ENCODE results near the gene AKIRIN2.
"Not testable (repeated sequence)": the region's sequence is repeated elsewhere in the genome, so short reads cannot be mapped to it uniquely, and the experiment has no call there.

Gene AKIRIN2

GRCh38 chr6:87697581-87698546 lies 4.2 kb downstream of the AKIRIN2 start:
- Histone ChIP-seq H3K27ac (peak overlapping the region in 13 of 21 experiments; percentile 8 to 99 (median 38)), H3K4me3 (peak overlapping the region in 6 of 7 experiments; percentile 9 to 94 (median 76))

GRCh38 chr6:87696817-87697216 lies 5.2 kb downstream of the AKIRIN2 start:
- H3K27ac ChIP-seq = peak overlapping the region in 2 of 21 experiments; percentile 3 to 7

GRCh38 chr6:87692086-87692485 lies 9.9 kb downstream of the AKIRIN2 start:
- no peak overlapping the region for H3K4me3 ChIP-seq
- H3K27ac ChIP-seq = no peak overlapping the region

More at GRCh38 chr6:87696817-87697216, 5.2 kb downstream of the AKIRIN2 start:
- not testable (repeated sequence) for H3K4me3 ChIP-seq

- no peak overlapping the region for H3K4me3 ChIP-seq
- no peak overlapping the region for H3K27ac ChIP-seq
These were observed 11.6 kb downstream of the AKIRIN2 start for GRCh38 chr6:87690441-87690840.

- not testable (repeated sequence) for H3K27ac ChIP-seq
These were observed 14.1 kb downstream of the AKIRIN2 start for GRCh38 chr6:87687893-87688292.

GRCh38 chr6:87687296-87687695 lies 14.7 kb downstream of the AKIRIN2 start:
- Histone ChIP-seq H3K27ac (no peak overlapping the region), H3K4me3 (no peak overlapping the region)

More at GRCh38 chr6:87687893-87688292, 14.1 kb downstream of the AKIRIN2 start:
- H3K4me3 ChIP-seq = not testable (repeated sequence)

- not testable (repeated sequence) for H3K27ac ChIP-seq, H3K4me3 ChIP-seq
These were observed 15.3 kb downstream of the AKIRIN2 start for GRCh38 chr6:87686636-87687205.

- Histone ChIP-seq H3K4me3 (no peak overlapping the region), H3K27ac (no peak overlapping the region)
These were observed 17.0 kb downstream of the AKIRIN2 start for GRCh38 chr6:87684895-87685654.

GRCh38 chr6:87683890-87684289 lies 18.1 kb downstream of the AKIRIN2 start:
- Histone ChIP-seq H3K4me3 (no peak overlapping the region), H3K27ac (no peak overlapping the region)

- Histone ChIP-seq H3K4me3 (no peak overlapping the region), H3K27ac (peak overlapping the region in 1 of 21 experiments; percentile 3)
These were observed 19.7 kb downstream of the AKIRIN2 start for GRCh38 chr6:87682310-87682709.

- H3K4me3 ChIP-seq = no peak overlapping the region
- H3K27ac ChIP-seq = no peak overlapping the region
These were observed 26.9 kb downstream of the AKIRIN2 start for GRCh38 chr6:87675004-87675681.

GRCh38 chr6:87674290-87674689 lies 27.7 kb downstream of the AKIRIN2 start:
- H3K27ac ChIP-seq = no peak overlapping the region
- H3K4me3 ChIP-seq = no peak overlapping the region

GRCh38 chr6:87673237-87673636 lies 28.8 kb downstream of the AKIRIN2 start:
- H3K27ac ChIP-seq = no peak overlapping the region

GRCh38 chr6:87672641-87673040 lies 29.4 kb downstream of the AKIRIN2 start:
- Histone ChIP-seq H3K4me3 (no peak overlapping the region), H3K27ac (no peak overlapping the region)

More at GRCh38 chr6:87673237-87673636, 28.8 kb downstream of the AKIRIN2 start:
- no peak overlapping the region for H3K4me3 ChIP-seq

- no peak overlapping the region for H3K4me3 ChIP-seq
- H3K27ac ChIP-seq = no peak overlapping the region
These were observed 30.4 kb downstream of the AKIRIN2 start for GRCh38 chr6:87671555-87672029.

GRCh38 chr6:87670707-87671106 lies 31.3 kb downstream of the AKIRIN2 start:
- no peak overlapping the region for H3K4me3 ChIP-seq
- no peak overlapping the region for H3K27ac ChIP-seq

- no peak overlapping the region for H3K27ac ChIP-seq
These were observed 33.0 kb downstream of the AKIRIN2 start for GRCh38 chr6:87669051-87669450.

GRCh38 chr6:87668013-87668412 lies 34.0 kb downstream of the AKIRIN2 start:
- H3K4me3 ChIP-seq = no peak overlapping the region
- no peak overlapping the region for H3K27ac ChIP-seq

More at GRCh38 chr6:87669051-87669450, 33.0 kb downstream of the AKIRIN2 start:
- no peak overlapping the region for H3K4me3 ChIP-seq

- Histone ChIP-seq H3K4me3 (no peak overlapping the region), H3K27ac (no peak overlapping the region)
These were observed 35.0 kb downstream of the AKIRIN2 start for GRCh38 chr6:87667032-87667431.
